Adrenal gland (tissue), 12 donors: ENCODE results near the gene SMURF2. TPM values are rescaled to one million over a fixed set of nuclear protein-coding genes. Genes with fewer than 3 reads are reported as not detected.

Source experiments
- DNase-seq, 7 donors: peaks; one replicate each; pipeline ENCODE4 v3.0.0-alpha.2; 2019 to 2020
- H3K27ac ChIP-seq, 5 donors: fragments of 200-600 bp; sonication (generic) in 4 of 5; 1 replicate in 3 of 5; 2 replicates in 2 of 5; pipeline versions ENCODE4 v1.5.1 to v1.8.0; 2016 to 2020; ENCODE audit warnings: mild to moderate bottlenecking in 1 of 5
- H3K27me3 ChIP-seq: fragments of 200-600 bp; 2 replicates; pipeline ENCODE4 v1.8.0; 2021
- H3K36me3 ChIP-seq, 2 donors: fragments of 200-600 bp; replicated peaks in 1 of 2; 1 replicate in 1 of 2; 2 replicates in 1 of 2; pipeline versions ENCODE4 v1.5.1 to v1.8.0; 2018 to 2022
- H3K4me1 ChIP-seq, 2 donors: fragments of 200-600 bp; replicated peaks in 1 of 2; 1 replicate in 1 of 2; 2 replicates in 1 of 2; pipeline versions ENCODE4 v1.5.1 to v1.8.0; 2018 to 2021
- H3K4me3 ChIP-seq, 4 donors: fragments of 200-600 bp; sonication (generic) in 3 of 4; one replicate each; pipeline ENCODE4 v1.5.1; 2016 to 2018
- H3K9me3 ChIP-seq, 3 donors: fragments of 200-600 bp; sonication (generic) in 1 of 3; replicated peaks in 1 of 3; 1 replicate in 2 of 3; 2 replicates in 1 of 3; pipeline versions ENCODE4 v1.5.1 to v1.8.0; 2016 to 2021
- CTCF ChIP-seq, 6 experiments: fragments of 450-650 bp in 4 of 6; fragments of 200-600 bp in 2 of 6; sonication (generic) in 1 of 6; IDR thresholded peaks; 1 replicate in 5 of 6; 2 replicates in 1 of 6; pipeline versions ENCODE4 v1.5.1 to v1.8.0; 2016 to 2021; ENCODE audit warnings: antibody characterized with exemption in 6 of 6, mild to moderate bottlenecking in 2 of 6, moderate library complexity in 1 of 6
- POLR2A ChIP-seq, 2 donors: fragments of 450-650 bp; IDR thresholded peaks; one replicate each; pipeline ENCODE4 v1.6.1; 2017; ENCODE audit warnings: antibody characterized with exemption in 2 of 2, mild to moderate bottlenecking in 2 of 2, moderate library complexity in 1 of 2
- WGBS, 4 donors: extraction: QIAGEN DNeasy Blood & Tissue Kit in 2 of 4; methylation state at CpG; one replicate each; pipeline versions ENCODE4 v1.1.5 to v1.1.7; 2013 to 2017; 5-methylcytosine and 5-hydroxymethylcytosine counted together
- intact Hi-C, 2 donors: fragments of 100-400 bp; cut with DNase I; formaldehyde crosslinking; loops; one replicate each; pipeline versions ENCODE4 v1.14.1 to v1.15.0; 2022 to 2023
- polyA plus RNA-seq, 3 donors: library from polyadenylated mRNA; stranded (reverse); fragments of 200-250 nt in 2 of 3; fragments of 350-450 nt in 1 of 3; fragmentation: Illumina TruSeq in 1 of 3; extraction: RNeasy Lipid Tissue Mini Kit (QIAGEN cat#74804) in 1 of 3; gene quantifications; one replicate each; pipeline ENCODE4 v1.2.3, GENCODE V29; 2013 to 2014
- total RNA-seq, 9 donors: library from RNA; depleted of rRNA in 4 of 9; stranded (reverse); fragments of >200 nt in 4 of 9; fragments of 120-200 nt in 1 of 9; fragmentation: NEBNext Ultra II Directional in 1 of 9; extraction: Animal tissue kit (Norgen Biotek cat#: 25700) in 1 of 9; gene quantifications; one replicate each; pipeline versions ENCODE4 v1.1.0 to v1.2.4, GENCODE V29; 2013 to 2023
- donor health status: healthy with polysubstance abuse.
- donor health status: Bipolar disorder and iron deficiency.
- donor health status: DM: yes; HTN: yes; CAD: no.
- donor health status: DM: no; HTN: no; CAD: no.
- donor health status: DM: no; HTN: no; CAD: no.
- donor health status: DM: yes; HTN: yes; CAD: no.

SMURF2 gene
- total and polyA plus RNA-seq, 12 donors = 7.7 to 36.9 (median 15.0) TPM

- Histone ChIP-seq H3K36me3 (no peaks in the 10 kb centered on the region), H3K9me3 (no peaks in the 10 kb centered on the region), H3K27ac (peak overlapping the region in 2 of 5 donors; percentile 71 to 74), H3K4me1 (peaks cover 8 to 31% of the 10 kb centered on the region in 2 donors), H3K27me3 (no peaks in the 10 kb centered on the region), H3K4me3 (no peak overlapping the region)
- intact Hi-C loops = no loop called here
- no peak for DNase-seq
- no peak for TF ChIP-seq CTCF (IDR thresholded peaks at IDR 0.05)
- no peak for TF ChIP-seq POLR2A (IDR thresholded peaks at IDR 0.05)
- 47 to 53% (median 49%) methylated on average over 8 of the region's 8 CpGs for WGBS, 4 donors
These were observed 44.3 kb upstream of the SMURF2 start for GRCh38 chr17:64706224-64707049.

- peaks cover 0 to 16% of the 10 kb centered on the region in 2 donors for H3K4me1 ChIP-seq
- H3K9me3 ChIP-seq = no peaks in the 10 kb centered on the region
- WGBS, 4 donors = 90 to 91% (median 90%) methylated on average over 2 of the region's 2 CpGs
- DNase-seq = no peak
- no peaks in the 10 kb centered on the region for H3K27me3 ChIP-seq
- no peak overlapping the region for H3K4me3 ChIP-seq
- no peaks in the 10 kb centered on the region for H3K36me3 ChIP-seq
- no peak overlapping the region for H3K27ac ChIP-seq
- intact Hi-C loops = no loop called here
- TF ChIP-seq POLR2A (IDR thresholded peaks at IDR 0.05) (no peak), CTCF (IDR thresholded peaks at IDR 0.05) (no peak)
These were observed 40.7 kb upstream of the SMURF2 start for GRCh38 chr17:64702815-64703214.

- Histone ChIP-seq H3K4me3 (no peak overlapping the region), H3K4me1 (peaks cover 4 to 5% of the 10 kb centered on the region in 2 donors), H3K9me3 (no peaks in the 10 kb centered on the region), H3K27me3 (no peaks in the 10 kb centered on the region), H3K27ac (no peak overlapping the region), H3K36me3 (no peaks in the 10 kb centered on the region)
- WGBS, 4 donors = 89 to 96% (median 92%) methylated on average over 2 of the region's 2 CpGs
- no peak for DNase-seq
- intact Hi-C loops = no loop called here
- no peak for TF ChIP-seq CTCF (IDR thresholded peaks at IDR 0.05)
These were observed 36.6 kb upstream of the SMURF2 start for GRCh38 chr17:64698725-64699124.

GRCh38 chr17:64694207-64694606, 32.1 kb upstream of the SMURF2 start:
- H3K36me3 ChIP-seq = no peaks in the 10 kb centered on the region
- H3K4me1 ChIP-seq = peaks cover 4 to 5% of the 10 kb centered on the region in 2 donors
- peak; percentile 88 to 97 (median 95) for DNase-seq
- 27 to 34% (median 29%) methylated on average over 5 of the region's 5 CpGs for whole genome bisulfite sequencing, 4 donors
- H3K27me3 ChIP-seq = no peaks in the 10 kb centered on the region
- no peak overlapping the region for H3K4me3 ChIP-seq
- H3K9me3 ChIP-seq = no peaks in the 10 kb centered on the region
- intact Hi-C loops = no loop called here
- H3K27ac ChIP-seq = peak overlapping the region; percentile 24 to 80 (median 64)
- TF ChIP-seq CTCF (IDR thresholded peaks at IDR 0.05) = no peak
- no peak for TF ChIP-seq POLR2A (IDR thresholded peaks at IDR 0.05)
